ENCODE data around the gene DGLUCY. TPM values are rescaled to one million over a fixed set of nuclear protein-coding genes. Genes with fewer than 3 reads are reported as not detected.

DGLUCY gene
- total and polyA plus RNA-seq, 4 donors: 29.0 to 74.3 (median 52.1) TPM

GRCh38 chr14:91249841-91250616 lies 136.2 kb downstream of the DGLUCY start:
- H3K4me3 ChIP-seq: no peak overlapping the region
- peaks cover 0 to 27% (median 6%) of the 10 kb centered on the region in 5 donors for H3K4me1 ChIP-seq (ENCODE audit: control insufficient read depth in 5 of 5, insufficient read depth in 5 of 5, low read length in 5 of 5)
- 12 to 27% methylated on average over 10 of the region's 10 CpGs for WGBS, 2 donors
- TF ChIP-seq CTCF (IDR thresholded peaks at IDR 0.05; ENCODE audit: control extremely low read depth, extremely low read depth): no peak
- peaks cover 0 to 3% (median 0%) of the 10 kb centered on the region in 4 donors for H3K9me3 ChIP-seq (ENCODE audit: control insufficient read depth in 4 of 4, insufficient read depth in 3 of 4, low read length in 3 of 4)
- no peaks in the 10 kb centered on the region for H3K27me3 ChIP-seq (ENCODE audit: control insufficient read depth in 3 of 3, insufficient read depth in 3 of 3, low read length in 2 of 3)
- DNase-seq (peak; percentile 26 to 49 (median 44)), ATAC-seq (ENCODE audit: insufficient read depth, low FRiP score) (peak; percentile 30)
- no peak overlapping the region for H3K9ac ChIP-seq (ENCODE audit: insufficient read depth in 1 of 2, low read length in 2 of 2)
- H3K27ac ChIP-seq (ENCODE audit: low read depth in 1 of 2, low read length in 1 of 2): peak overlapping the region in 1 of 2 donors; percentile 73
- H3K36me3 ChIP-seq (ENCODE audit: control insufficient read depth in 4 of 4, insufficient read depth in 4 of 4, low read length in 4 of 4): no peaks in the 10 kb centered on the region

GRCh38 chr14:91250912-91251311 lies 137.0 kb downstream of the DGLUCY start:
- DNase-seq (no peak), ATAC-seq (ENCODE audit: insufficient read depth, low FRiP score) (no peak)
- H3K9me3 ChIP-seq (ENCODE audit: control insufficient read depth in 4 of 4, insufficient read depth in 3 of 4, low read length in 3 of 4): peaks cover 0 to 3% (median 0%) of the 10 kb centered on the region in 4 donors
- no peaks in the 10 kb centered on the region for H3K27me3 ChIP-seq (ENCODE audit: control insufficient read depth in 3 of 3, insufficient read depth in 3 of 3, low read length in 2 of 3)
- no peak for TF ChIP-seq CTCF (IDR thresholded peaks at IDR 0.05; ENCODE audit: control extremely low read depth, extremely low read depth)
- no peak overlapping the region for H3K9ac ChIP-seq (ENCODE audit: insufficient read depth in 1 of 2, low read length in 2 of 2)
- WGBS, 2 donors: 39 to 62% methylated on average over 5 of the region's 5 CpGs
- H3K4me3 ChIP-seq: no peak overlapping the region
- H3K4me1 ChIP-seq (ENCODE audit: control insufficient read depth in 5 of 5, insufficient read depth in 5 of 5, low read length in 5 of 5): peaks cover 0 to 26% (median 6%) of the 10 kb centered on the region in 5 donors
- H3K36me3 ChIP-seq (ENCODE audit: control insufficient read depth in 4 of 4, insufficient read depth in 4 of 4, low read length in 4 of 4): no peaks in the 10 kb centered on the region
- H3K27ac ChIP-seq (ENCODE audit: low read depth in 1 of 2, low read length in 1 of 2): peak overlapping the region in 1 of 2 donors; percentile 73

GRCh38 chr14:91252871-91253794 lies 139.3 kb downstream of the DGLUCY start:
- Histone ChIP-seq H3K36me3 (ENCODE audit: control insufficient read depth in 4 of 4, insufficient read depth in 4 of 4, low read length in 4 of 4) (no peaks in the 10 kb centered on the region), H3K27me3 (ENCODE audit: control insufficient read depth in 3 of 3, insufficient read depth in 3 of 3, low read length in 2 of 3) (no peaks in the 10 kb centered on the region), H3K9me3 (ENCODE audit: control insufficient read depth in 4 of 4, insufficient read depth in 3 of 4, low read length in 3 of 4) (no peaks in the 10 kb centered on the region), H3K4me3 (peak overlapping the region; percentile 42), H3K9ac (ENCODE audit: insufficient read depth in 1 of 2, low read length in 2 of 2) (peak overlapping the region in 1 of 2 donors; percentile 12), H3K4me1 (ENCODE audit: control insufficient read depth in 5 of 5, insufficient read depth in 5 of 5, low read length in 5 of 5) (peaks cover 0 to 33% (median 6%) of the 10 kb centered on the region in 5 donors), H3K27ac (ENCODE audit: low read depth in 1 of 2, low read length in 1 of 2) (peak overlapping the region in 1 of 2 donors; percentile 84)
- DNase-seq: peak in 2 of 3 donors; percentile 41 to 44
- WGBS, 2 donors: 3 to 4% methylated on average over 56 to 95 of the region's 95 CpGs
- no peak for TF ChIP-seq CTCF (IDR thresholded peaks at IDR 0.05; ENCODE audit: control extremely low read depth, extremely low read depth)
- ATAC-seq (ENCODE audit: insufficient read depth, low FRiP score): peak; percentile 68

Measured in lung (tissue), 12 donors.